Uterus (tissue), 4 donors: ENCODE measurements around the gene UFC1. TPM values are rescaled to one million over a fixed set of nuclear protein-coding genes. Genes with fewer than 3 reads are reported as not detected.

Experiments
- DNase-seq, 2 donors: peaks; one replicate each; pipeline ENCODE4 v3.0.0-alpha.2; 2019 to 2020
- H3K27ac ChIP-seq, 2 donors: fragments of 200-600 bp; sonication (generic); 1 replicate in 1 of 2; 2 replicates in 1 of 2; pipeline ENCODE4 v1.5.1; 2016 to 2018
- H3K27me3 ChIP-seq, 2 donors: fragments of 200-600 bp; sonication (generic); one replicate each; pipeline ENCODE4 v1.5.1; 2018 to 2019; ENCODE audit warnings: control low read depth in 1 of 2
- H3K36me3 ChIP-seq, 2 donors: fragments of 200-600 bp; sonication (generic); one replicate each; pipeline ENCODE4 v1.5.1; 2019; ENCODE audit warnings: control low read depth in 1 of 2
- H3K4me1 ChIP-seq, 2 donors: fragments of 200-600 bp; sonication (generic); one replicate each; pipeline ENCODE4 v1.5.1; 2018 to 2019; ENCODE audit warnings: control low read depth in 1 of 2
- H3K4me3 ChIP-seq, 2 donors: fragments of 200-600 bp; sonication (generic); 1 replicate in 1 of 2; 2 replicates in 1 of 2; pipeline ENCODE4 v1.5.1; 2018 to 2019; ENCODE audit warnings: mild to moderate bottlenecking in 1 of 2
- H3K9me3 ChIP-seq, 2 donors: fragments of 200-600 bp; sonication (generic); one replicate each; pipeline ENCODE4 v1.5.1; 2019; ENCODE audit warnings: control low read depth in 1 of 2
- POLR2A ChIP-seq, 2 donors: fragments of 450-650 bp; IDR thresholded peaks; one replicate each; pipeline ENCODE4 v1.6.1; 2016; ENCODE audit warnings: antibody characterized with exemption in 2 of 2, mild to moderate bottlenecking in 1 of 2, moderate library complexity in 1 of 2
- intact Hi-C: fragments of 100-400 bp; cut with DNase I; formaldehyde crosslinking; loops from one replicate; pipeline ENCODE4 v1.15.1; 2023; ENCODE audit warnings: low total_unique reads
- total RNA-seq, 4 donors: library from RNA; depleted of rRNA in 3 of 4; stranded (reverse); fragments of >200 nt in 3 of 4; gene quantifications; one replicate each; pipeline versions ENCODE4 v1.1.0 to v1.2.4, GENCODE V29; 2014 to 2023
- TF ChIP-seq, protein P1 (sequence below), 4 experiments: fragments of 200-600 bp in 2 of 4; fragments of 450-650 bp in 2 of 4; sonication (generic) in 2 of 4; IDR thresholded peaks; one replicate each; pipeline ENCODE4 v1.5.1; 2016 to 2019; ENCODE audit warnings: antibody characterized with exemption in 4 of 4, mild to moderate bottlenecking in 2 of 4, moderate library complexity in 1 of 4
- donor health status: DM: yes; HTN: yes; CAD: no.

UFC1 gene
- total RNA-seq, 4 donors from 2014 or later, result 2.0 to 111 (median 62.9) TPM

DNA sequence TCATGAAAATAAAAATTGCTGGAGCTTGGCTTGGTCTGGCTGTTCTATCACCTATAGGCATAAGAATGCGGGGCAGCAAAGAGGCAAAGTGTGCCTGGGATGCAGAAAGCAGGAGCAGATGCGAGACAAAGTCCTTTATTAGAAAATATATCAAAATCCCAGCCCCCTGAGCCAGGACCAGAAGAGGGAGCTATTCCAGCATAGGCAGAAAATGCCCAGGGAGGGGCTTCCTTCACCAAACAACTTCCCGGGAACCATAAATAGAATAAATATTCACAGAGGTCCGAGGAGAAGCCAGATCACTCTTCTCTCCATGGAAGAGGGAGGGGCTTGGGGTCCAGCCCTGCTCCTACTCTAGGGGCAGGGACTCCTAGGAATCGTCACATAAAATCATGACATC, 17.4 kb downstream of the UFC1 start:
- intact Hi-C loops, result no loop called here
- no peak overlapping the region for H3K4me3 ChIP-seq
- H3K36me3 ChIP-seq, result no peaks in the 10 kb centered on the region
- H3K4me1 ChIP-seq, result peaks cover 0 to 17% of the 10 kb centered on the region in 2 donors
- H3K9me3 ChIP-seq, result no peaks in the 10 kb centered on the region
- H3K27me3 ChIP-seq, result no peaks in the 10 kb centered on the region
- H3K27ac ChIP-seq, result no peak overlapping the region
- DNase-seq, result no peak
- TF ChIP-seq POLR2A (IDR thresholded peaks at IDR 0.05), result no peak
- TF ChIP-seq, protein P1, sequence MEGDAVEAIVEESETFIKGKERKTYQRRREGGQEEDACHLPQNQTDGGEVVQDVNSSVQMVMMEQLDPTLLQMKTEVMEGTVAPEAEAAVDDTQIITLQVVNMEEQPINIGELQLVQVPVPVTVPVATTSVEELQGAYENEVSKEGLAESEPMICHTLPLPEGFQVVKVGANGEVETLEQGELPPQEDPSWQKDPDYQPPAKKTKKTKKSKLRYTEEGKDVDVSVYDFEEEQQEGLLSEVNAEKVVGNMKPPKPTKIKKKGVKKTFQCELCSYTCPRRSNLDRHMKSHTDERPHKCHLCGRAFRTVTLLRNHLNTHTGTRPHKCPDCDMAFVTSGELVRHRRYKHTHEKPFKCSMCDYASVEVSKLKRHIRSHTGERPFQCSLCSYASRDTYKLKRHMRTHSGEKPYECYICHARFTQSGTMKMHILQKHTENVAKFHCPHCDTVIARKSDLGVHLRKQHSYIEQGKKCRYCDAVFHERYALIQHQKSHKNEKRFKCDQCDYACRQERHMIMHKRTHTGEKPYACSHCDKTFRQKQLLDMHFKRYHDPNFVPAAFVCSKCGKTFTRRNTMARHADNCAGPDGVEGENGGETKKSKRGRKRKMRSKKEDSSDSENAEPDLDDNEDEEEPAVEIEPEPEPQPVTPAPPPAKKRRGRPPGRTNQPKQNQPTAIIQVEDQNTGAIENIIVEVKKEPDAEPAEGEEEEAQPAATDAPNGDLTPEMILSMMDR (IDR thresholded peaks at IDR 0.05), result no peak

GRCh38 chr1:161171696-161172095, 17.9 kb downstream of the UFC1 start:
- DNase-seq, result no peak
- no peaks in the 10 kb centered on the region for H3K9me3 ChIP-seq
- no peaks in the 10 kb centered on the region for H3K36me3 ChIP-seq
- no peak for TF ChIP-seq POLR2A (IDR thresholded peaks at IDR 0.05)
- TF ChIP-seq, protein P1 (IDR thresholded peaks at IDR 0.05), result no peak
- H3K4me1 ChIP-seq, result peaks cover 0 to 20% of the 10 kb centered on the region in 2 donors
- intact Hi-C loops, result no loop called here
- no peak overlapping the region for H3K27ac ChIP-seq
- H3K27me3 ChIP-seq, result no peaks in the 10 kb centered on the region
- H3K4me3 ChIP-seq, result no peak overlapping the region

- no peak for DNase-seq
- TF ChIP-seq, protein P1 (IDR thresholded peaks at IDR 0.05), result no peak
- TF ChIP-seq POLR2A (IDR thresholded peaks at IDR 0.05), result no peak
- no peaks in the 10 kb centered on the region for H3K27me3 ChIP-seq
- no peaks in the 10 kb centered on the region for H3K36me3 ChIP-seq
- peaks cover 0 to 20% of the 10 kb centered on the region in 2 donors for H3K4me1 ChIP-seq
- H3K9me3 ChIP-seq, result no peaks in the 10 kb centered on the region
- peak overlapping the region in 1 of 2 donors; percentile 32 for H3K27ac ChIP-seq
- intact Hi-C loops, result no loop called here
- H3K4me3 ChIP-seq, result no peak overlapping the region
These were observed 18.6 kb downstream of the UFC1 start for GRCh38 chr1:161172349-161172748.

- peaks cover 0 to 18% of the 10 kb centered on the region in 2 donors for H3K4me1 ChIP-seq
- H3K36me3 ChIP-seq, result no peaks in the 10 kb centered on the region
- peak in 1 of 2 donors; percentile 43 for DNase-seq
- H3K27me3 ChIP-seq, result no peaks in the 10 kb centered on the region
- intact Hi-C loops, result no loop called here
- no peaks in the 10 kb centered on the region for H3K9me3 ChIP-seq
- H3K4me3 ChIP-seq, result no peak overlapping the region
- no peak for TF ChIP-seq POLR2A (IDR thresholded peaks at IDR 0.05)
- TF ChIP-seq, protein P1 (IDR thresholded peaks at IDR 0.05), result no peak
- peak overlapping the region; percentile 12 to 32 for H3K27ac ChIP-seq
These were observed 19.1 kb downstream of the UFC1 start for GRCh38 chr1:161172776-161173376.

GRCh38 chr1:161173711-161174110, 19.9 kb downstream of the UFC1 start:
- H3K4me3 ChIP-seq, result no peak overlapping the region
- no peaks in the 10 kb centered on the region for H3K9me3 ChIP-seq
- DNase-seq, result no peak
- intact Hi-C loops, result no loop called here
- H3K27me3 ChIP-seq, result no peaks in the 10 kb centered on the region
- peaks cover 0 to 17% of the 10 kb centered on the region in 2 donors for H3K4me1 ChIP-seq
- no peak for TF ChIP-seq POLR2A (IDR thresholded peaks at IDR 0.05)
- TF ChIP-seq, protein P1 (IDR thresholded peaks at IDR 0.05), result no peak
- H3K36me3 ChIP-seq, result no peaks in the 10 kb centered on the region
- H3K27ac ChIP-seq, result peak overlapping the region; percentile 12 to 32
